Inflammatory macrophage treated with lipopolysaccharide for 4 hours (primary cell): ENCODE measurements around the gene NOTCH3.

Source experiments
- DNase-seq: peaks from one replicate; pipeline ENCODE4 v3.0.0-alpha.2; 2020

Gene NOTCH3

DNA sequence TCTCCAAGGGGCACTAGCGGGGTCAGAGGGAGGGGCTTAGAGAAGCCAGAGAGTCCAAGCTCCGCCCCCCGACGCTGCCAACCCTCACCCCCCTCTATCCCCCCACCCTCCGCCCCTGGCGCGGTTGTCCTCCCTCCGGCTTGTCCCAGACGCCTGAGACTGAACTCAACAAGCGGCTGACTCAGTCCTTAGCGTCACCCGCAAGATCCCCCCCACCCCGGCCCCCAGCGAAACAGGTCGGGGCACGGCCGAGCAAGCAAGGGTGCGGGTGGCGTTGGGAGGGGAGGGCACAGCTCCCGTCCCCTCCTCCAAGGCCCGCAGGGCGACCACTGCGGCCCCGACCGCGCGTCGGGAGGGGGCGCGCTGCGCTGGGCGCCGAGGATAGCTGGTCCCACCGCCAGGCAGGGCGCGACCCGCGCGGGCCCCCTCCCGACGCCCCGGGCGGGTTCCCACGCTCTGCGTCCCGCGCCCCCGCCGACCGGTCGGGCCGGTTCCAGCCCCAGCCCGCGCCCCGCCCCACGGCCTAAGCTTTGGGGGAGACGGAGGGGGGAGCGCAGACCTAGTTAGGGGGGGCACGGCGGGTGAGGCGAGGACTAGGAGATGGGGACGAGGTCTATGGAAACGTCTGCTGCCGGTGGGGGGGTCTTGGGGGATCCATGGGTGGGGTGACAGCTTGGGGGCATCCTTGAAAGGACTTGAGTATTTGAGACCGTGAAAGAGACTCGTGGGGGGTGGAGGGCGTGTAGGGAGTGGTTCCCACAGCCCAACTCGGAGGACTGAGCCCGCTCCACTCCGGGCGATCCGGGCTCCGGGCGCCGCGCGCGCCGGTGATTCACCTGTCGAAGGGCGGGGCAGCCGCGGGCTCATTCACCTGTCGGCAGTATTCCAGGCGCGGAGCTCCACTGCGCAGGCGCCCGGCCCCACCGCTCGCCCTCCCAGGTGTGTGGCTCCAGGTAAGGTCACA is 5.1 kb downstream of the NOTCH3 start:
- peak; percentile 67 for DNase-seq

DNA sequence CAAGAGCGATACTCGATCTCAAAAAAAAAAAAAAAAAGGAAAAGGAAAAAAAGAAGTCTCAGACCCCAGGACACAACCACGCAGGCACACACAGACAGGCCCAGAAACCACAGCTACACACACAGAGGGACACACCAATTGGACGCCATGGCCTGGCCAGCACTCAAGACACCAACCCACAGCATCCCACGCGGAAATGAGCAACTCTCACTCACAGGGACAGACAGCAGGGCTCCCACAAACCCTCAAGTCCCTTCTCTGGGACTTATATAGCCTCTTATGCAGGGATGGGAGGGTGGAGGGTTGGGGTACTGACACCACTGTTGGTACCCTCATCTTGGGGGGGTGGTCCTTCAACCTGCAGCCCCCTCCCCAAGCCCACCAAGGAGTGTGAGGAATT is 5.9 kb downstream of the NOTCH3 start:
- peak; percentile 89 for DNase-seq

DNA sequence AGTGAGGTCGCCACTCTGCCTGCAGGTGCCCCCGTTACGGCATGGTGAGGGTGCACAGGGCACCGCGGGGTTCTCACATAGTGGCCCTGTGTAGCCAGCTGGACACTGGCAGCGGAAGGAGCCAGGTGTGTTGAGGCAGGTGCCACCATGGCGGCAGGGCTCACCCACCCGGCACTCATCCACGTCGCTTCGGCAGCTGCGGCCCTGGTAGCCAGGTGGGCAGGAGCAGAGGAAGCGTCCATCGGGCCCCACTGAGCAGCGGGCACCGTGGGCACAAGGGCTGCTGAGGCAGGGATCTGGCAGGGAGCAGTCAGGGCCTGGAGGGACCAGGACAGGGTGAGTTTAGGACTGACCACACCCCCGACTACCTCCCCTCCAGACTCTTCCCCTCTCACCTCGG is 8.8 kb downstream of the NOTCH3 start:
- no peak for DNase-seq

DNA sequence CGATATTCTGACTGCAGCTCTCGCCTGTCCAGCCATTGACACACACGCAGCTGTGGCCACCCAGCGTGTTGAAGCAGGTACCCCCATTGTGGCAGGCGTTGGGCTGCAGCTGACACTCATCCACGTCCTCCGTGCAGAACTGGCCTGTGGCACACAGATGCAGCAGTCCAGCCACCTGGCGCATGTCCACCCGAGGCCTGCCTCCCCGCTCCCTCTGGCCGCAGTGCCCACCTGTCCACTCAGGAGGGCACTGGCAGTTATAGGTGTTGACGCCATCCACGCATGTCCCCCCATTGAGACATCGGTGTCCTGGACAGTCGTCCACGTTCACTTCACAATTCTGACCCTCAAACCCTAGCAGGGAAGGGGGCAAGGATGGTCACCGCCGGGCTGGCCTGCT is 9.3 kb downstream of the NOTCH3 start:
- DNase-seq = no peak

DNA sequence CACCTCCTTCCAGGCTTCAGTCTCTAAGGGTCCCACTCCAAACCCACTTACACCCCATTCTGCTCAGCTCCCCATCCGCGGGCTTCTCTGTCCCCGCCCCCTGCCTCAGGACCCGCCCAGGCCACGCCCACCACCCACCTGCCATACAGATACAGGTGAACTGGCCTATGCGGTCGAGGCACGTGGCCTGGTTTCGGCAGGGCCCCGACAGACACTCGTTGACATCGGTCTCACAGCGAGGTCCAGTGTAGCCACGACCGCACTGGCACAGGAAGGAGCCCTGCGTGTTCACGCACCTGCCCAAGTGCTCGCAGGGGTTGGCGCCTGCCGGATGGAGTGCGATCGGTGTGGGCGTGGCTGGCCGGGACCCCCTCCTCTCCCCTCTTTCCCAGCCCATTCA is 11.9 kb downstream of the NOTCH3 start:
- no peak for DNase-seq

DNA sequence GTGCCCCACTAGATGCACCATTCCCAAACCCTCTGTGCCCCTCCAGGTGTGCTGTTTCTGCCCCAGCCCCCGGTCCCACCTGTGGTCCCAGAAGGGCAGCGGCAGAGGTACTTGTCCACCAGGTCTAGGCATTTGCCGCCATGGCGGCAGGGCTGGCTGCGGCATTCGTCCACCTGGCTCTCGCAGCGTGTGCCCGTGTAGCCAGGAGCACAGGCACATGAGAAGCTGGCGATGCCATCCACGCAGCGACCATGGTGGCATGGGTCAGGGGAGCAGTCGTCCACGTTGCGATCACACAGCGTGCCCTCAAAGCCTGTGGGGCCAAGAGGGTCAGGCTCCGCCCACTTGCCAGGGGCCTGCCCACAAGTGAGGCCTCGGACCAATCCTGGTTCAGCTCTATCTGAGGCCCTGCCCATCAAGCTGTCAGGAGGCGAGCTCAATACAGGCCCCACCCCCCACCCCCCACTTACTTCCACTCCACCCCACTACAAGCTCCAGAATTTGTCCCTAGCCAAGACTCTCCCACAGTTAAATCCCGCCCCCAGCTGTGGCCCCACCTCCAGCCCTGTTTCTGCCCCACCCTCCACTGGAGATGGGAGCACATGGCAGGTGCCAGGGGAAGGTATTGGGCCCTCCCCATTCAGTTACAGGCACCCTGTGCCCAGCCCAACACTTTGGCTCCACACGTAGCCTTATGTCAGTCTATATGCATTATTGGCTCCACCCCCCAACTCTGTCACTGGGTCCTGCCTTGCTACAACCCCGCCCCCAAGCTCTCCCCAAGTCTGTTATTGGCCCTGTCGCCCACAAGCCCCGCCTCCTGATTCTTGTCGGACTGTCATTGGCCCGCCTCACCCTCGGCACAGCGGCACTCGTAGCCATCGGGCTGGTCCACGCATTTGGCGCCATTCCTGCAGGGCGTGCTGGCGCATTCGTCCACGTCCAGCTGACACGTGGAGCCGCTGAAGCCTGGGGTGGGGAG is 13.5 kb downstream of the NOTCH3 start:
- no peak for DNase-seq

DNA sequence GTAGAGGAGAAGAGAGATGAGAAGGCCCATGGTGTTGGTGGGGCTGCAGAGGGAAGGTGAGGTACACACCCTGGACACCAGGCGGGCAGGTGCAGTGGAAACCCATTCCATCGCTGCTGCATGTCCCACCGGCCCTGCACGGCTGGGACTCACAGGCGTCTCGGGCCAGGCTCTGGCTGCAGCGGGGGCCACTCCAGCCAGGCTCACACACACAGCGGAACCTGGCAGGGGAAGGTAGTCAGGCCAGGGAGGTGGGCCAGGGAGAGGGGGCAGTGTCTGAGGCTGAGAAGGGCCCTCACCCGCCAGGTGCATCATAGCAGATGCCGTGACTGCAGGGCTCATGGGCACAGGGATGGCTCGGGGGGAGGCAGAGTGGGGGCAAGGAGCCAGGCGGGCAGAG is 15.6 kb downstream of the NOTCH3 start:
- DNase-seq = no peak

DNA sequence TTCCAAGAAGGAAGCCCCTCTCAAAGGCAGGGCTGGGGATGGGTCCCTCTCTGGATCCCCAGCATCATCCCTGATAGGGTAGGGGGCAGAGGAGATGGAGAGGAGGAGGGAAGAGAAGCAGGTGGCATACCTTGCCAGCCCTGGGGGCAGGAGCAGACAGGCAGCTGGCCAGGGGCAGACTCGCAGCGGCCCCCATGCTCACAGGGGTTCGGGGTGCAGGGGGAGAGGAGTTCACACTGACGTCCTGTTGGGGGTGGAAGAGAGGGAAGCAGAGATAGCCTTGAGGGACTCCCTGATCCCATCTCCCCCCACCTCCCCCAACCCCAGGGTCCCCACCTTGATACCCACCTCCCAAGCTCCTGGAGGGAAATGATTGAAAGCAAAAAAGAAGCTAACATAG is 16.0 kb downstream of the NOTCH3 start:
- no peak for DNase-seq

DNA sequence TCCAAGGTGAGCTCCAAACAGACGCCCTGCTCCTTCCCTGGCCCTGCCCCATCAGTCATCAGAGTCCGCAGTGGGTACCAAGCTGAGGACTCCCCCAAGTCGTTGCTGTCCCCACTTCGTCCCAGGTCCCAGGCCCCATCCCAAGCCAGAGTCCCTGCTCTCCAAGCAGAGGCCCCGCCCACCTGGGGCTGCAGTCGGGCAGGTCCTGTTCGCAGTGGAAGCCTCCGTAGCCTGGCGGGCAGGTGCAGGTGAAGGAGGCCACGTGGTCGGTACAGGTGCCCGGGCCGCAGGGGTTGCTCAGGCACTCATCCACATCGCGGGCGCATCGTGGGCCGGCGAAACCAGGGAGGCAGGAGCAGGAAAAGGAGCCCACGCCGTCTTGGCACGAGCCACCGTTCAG is 19.4 kb downstream of the NOTCH3 start:
- no peak for DNase-seq

DNA sequence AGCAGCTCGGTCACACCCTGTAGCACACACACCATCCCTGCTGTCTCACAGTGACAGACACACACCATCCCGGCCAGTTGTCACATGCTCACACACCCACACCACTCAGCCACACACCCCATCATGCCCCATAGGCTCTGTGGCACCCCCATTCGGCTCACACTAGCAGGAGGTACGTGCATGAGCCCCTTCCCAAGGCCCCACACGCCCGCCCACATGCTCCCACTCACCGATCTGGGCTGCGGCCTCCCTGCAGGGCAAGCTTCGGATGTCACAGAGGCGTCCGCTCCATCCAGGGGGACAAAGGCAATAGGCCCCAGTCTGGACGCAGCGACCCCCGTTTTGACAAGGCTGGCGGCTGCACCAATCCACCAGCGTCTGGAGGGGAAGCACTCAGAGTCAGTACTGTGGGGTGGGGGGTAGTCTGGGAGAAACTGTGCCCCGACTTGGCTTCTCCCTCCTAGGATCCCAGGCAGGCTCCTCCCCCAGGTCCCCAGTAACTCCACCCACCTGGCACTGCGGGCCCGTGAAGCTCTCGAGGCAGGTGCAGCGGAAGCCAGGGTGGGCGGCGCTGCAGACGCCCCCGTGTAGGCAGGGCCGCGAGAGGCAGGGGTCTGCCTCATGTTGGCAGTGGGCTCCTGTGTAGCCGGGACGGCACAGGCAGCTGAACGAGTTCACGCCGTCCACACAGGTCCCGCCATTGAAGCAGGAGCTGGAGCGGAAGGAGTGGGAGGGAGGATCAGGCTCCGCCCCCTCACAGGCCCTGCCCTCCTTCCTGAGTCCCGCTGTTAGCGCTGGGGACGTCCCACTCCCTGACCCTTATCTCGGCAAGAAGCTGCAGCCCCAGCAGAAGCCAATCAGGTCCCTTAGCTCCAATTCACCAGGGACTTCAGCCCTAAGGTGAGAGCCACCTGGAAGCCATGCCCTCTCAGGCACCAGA is 20.1 kb downstream of the NOTCH3 start:
- DNase-seq = no peak

DNA sequence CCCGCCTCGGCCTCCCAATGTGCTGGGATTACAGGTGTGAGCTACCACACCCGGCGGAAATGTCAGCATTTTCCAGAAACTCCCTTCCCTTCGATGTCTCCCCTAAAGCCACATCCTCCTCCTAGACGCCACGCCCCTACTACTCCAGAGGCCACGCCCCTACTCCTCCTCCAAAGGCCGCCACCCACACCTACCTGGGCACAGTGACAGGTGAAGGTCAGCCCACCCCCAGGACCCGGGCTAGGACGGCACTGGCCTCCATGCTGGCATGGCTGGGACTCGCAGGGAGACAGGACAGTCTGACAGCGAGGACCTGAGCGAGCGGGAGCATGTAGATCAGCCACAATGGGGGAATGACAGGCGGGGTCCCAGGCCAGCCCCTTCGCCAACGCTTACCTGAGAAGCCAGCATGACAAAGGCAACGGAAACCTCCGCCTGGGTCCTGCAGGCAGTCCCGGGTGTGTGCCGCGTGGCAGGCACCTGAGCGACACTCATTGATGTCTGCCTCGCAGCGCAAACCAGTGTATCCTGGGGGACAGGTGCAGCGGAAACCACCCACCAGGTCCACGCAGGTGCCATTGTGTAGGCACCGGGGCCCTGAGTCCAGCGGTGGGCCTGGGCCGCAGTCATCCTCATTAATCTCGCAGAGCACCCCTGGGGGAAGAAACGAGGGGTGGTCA is 22.0 kb downstream of the NOTCH3 start:
- DNase-seq = no peak

DNA sequence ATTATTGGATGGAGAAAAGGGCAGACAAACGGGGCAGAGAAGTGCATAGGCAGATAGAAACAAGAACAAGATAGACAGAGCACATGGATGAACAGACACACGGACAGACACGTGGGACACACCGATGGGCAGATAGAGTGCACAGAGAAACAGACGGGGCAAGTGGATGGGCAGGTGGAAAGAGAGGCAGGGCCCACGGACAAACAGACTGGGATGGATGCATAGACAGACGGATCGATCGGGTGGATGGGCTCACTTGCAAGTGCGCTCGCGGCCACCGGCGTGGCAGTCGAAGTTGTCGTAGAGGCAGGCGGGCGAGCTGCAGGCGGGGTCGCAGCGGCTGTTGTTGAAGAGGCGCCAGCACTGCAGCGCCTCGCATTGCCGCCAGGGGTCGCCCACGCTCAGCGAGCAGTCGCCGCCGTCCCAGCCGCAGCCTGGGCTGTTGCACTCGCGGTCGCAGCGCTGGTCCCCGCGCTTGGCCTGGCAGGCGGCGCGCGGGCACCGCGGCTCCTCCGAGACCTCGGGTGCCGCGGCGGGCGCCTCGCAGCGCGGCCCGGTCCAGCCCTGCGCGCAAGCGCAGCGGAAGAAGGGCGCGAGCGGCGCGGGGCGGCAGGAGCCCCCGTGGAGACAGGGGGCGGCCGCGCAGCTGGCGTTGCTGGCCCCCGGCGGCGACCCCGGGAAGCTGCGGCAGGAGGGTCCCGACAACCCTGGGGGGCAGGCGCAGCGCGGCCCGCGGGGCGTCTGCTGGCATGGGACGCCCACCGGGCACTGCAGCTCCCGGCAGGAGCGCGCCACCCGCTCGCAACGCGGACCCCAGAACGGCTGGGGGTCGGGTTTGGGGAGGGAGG is 23.3 kb downstream of the NOTCH3 start:
- DNase-seq = peak; percentile 80

DNA sequence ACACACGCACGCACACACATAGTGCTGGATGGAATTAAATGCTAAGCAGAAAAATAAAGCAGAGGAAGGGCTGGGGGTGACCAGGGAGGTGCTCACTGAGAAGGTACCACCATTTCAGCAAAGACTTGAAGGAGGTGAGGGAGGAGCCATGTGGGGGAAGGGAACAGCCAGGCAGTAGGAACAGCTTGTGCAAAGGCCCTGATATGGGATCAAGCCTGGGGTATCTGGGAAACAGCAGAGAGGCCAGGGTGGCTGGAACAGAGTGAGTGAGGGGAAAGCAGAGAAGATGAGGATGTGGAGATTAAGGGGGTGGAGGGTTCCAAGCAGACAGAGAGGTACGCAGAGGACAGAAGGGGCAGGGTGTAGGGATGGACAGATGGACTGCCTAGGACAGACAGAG is 25.2 kb downstream of the NOTCH3 start:
- no peak for DNase-seq

DNA sequence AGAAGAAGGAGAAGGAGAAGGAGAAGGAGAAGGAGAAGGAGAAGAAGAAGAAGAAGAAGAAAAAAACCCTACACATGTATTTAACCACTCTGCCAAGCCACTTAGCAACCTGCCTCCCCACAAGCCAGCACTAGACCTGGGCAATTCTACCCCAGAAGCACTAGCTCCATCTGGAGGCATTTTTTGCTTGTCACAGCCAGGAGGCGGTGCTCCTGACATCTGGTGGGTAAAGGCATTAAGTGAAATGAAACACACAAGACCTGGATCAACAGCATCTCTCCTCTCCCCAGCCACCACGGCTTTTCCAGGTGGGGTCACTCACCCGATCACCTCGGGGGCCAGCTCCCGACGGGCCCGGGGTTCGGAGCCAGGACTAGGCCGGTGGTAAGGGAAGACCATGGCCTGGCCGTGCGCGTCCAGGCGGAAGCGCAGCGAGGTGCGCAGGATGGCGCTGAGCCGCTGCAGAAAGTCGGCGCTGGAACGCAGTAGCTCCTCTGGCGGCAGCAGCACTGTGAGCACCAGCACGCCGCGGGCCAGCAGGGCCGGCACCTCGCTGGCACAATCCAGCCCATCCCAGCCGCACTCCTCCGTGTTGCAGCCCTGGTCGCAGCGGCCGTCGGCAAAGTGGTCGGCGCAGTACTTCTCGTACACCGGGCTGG is 26.9 kb downstream of the NOTCH3 start:
- peak; percentile 48 for DNase-seq

DNA sequence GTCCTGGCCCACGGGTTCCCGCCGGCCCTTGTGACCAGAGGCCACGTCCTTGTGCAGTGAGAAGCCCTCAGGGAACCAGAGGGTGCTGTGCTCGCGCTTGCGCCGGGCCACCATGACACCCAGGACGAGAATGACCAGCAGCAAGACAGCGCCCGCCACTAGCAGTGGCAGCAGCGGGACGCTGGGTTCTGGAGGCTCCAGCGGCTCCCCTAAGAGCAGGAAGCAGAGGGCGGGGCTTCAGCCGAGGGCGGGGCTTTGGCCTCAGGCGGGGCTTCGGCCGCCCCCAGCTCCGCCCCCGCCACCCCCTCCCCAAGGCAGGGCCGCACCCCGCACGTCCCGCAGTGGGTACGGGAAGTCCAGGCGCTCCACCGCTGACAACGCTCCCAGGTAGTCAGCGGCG is 30.4 kb downstream of the NOTCH3 start:
- DNase-seq = no peak

DNA sequence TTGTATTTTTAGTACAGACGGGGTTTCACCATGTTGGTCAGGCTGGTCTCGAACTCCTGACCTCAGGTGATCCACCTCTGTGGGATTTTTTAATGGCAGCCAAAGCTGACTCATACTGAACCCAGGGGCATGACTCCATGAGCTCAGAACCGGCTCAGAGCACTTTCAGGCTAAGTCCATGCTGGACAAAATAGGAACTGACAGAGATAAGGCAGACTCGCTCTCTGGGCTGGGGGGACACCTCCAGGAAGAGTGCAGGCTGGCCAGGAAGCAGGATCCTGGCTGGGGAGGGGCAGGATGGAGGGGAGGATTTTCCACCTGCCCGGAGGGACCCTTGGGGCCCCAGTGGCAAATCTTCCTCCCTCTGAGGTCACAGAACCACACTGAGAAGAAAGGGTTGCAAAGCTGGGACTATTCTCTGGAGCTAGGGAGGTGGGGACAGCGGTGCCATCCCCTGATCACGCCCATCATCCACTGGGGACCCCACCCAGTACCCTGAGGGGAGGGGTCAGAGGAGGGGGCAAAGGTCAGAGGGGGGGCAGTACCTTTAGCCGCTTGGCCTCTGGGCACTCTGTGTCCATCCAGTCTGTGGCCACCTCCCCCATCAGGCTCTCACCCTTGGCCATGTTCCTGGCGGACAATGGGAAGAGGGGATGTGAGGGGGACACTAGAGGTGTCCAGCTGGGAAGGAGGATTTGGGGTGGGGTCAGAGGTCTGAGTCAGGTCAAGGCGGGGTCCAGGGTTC is 31.1 kb downstream of the NOTCH3 start:
- DNase-seq = no peak

DNA sequence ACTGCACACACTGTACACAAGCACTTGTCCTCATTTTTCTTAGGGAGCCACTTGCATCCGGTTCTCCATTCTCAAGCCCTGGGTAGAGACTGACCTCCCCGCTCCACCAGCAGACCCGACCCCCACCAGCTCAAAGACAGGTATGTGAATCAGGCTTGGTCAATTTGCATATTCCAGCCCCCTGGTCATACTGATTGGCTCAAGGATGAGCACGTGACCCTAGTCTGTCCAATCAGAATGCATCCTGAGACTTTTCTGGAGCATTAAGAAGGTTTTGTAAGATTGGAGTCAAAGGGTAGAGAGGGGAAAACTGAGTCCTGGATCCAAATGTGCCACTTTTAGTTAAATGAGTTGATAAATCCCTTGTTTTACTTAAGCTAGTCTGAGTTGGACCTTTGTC is 34.1 kb downstream of the NOTCH3 start:
- DNase-seq = no peak

DNA sequence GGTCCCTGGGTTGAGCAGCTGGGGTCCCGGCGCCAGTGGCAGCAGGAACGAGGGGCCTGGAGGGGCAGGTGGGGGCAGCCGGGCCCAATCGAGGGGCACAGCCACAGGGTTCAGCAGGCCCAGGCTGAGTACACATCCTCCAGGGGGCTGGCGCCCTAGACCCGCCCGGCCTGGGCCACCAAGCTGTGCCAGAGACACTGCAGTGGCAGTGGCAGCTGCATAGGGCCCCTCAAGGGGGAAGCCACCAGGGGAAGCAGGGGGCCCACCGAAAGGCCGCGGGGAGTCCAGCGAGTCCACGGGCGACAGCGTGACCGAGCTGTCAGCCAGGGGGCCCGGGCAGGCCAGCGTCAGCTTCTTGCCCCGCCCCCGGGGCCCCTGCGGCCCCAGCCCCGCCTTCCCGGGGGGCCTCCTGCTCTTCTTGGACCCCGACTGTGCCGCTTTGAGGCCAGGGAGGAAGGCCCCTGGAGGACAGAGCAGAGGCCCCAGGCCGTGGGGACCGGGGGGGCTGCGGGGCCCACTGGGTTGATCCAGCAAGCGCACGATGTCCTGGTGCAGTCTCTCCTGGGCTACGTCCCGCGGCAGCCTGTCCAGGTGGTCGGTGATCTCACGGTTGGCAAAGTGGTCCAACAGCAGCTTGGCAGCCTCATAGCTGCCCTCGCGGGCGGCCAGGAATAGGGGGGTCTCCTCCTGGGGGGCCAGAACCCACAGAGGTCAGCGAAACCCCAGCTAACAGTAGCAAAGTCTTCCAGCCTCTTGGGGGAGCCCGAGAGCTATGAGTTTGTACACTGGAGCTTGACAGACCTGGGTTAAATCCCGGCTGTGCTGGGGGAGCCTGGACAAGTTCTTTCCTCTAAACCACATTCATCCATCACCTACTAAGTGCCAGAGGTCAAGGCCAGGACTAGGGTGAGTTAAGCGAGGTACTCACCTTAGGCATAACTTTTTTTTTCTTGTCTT is 39.5 kb downstream of the NOTCH3 start:
- DNase-seq = no peak
